ENCODE data around the gene DOK6. TPM values are rescaled to one million over a fixed set of nuclear protein-coding genes. Genes with fewer than 3 reads are reported as not detected.

Gene DOK6
- total RNA-seq, 2 experiments from 2014 or later = not detected

GRCh38 chr18:69585696-69586095, 185.0 kb downstream of the DOK6 start:
- H3K27me3 Mint-ChIP-seq = peaks cover 4% of the 10 kb centered on the region
- no peak overlapping the region for H3K27ac Mint-ChIP-seq
- H3K4me1 Mint-ChIP-seq = no peaks in the 10 kb centered on the region
- H3K4me3 Mint-ChIP-seq = no peak overlapping the region
- no peaks in the 10 kb centered on the region for H3K9me3 Mint-ChIP-seq
- no peak for ATAC-seq (ENCODE audit: low read depth)
- POLR2A ChIA-PET = no interaction called here
- H3K36me3 Mint-ChIP-seq = no peaks in the 10 kb centered on the region
- no peak for DNase-seq

- Mint-ChIP-seq H3K27ac (no peak overlapping the region), H3K36me3 (no peaks in the 10 kb centered on the region), H3K9me3 (no peaks in the 10 kb centered on the region), H3K4me3 (no peak overlapping the region), H3K27me3 (peaks cover 4% of the 10 kb centered on the region), H3K4me1 (no peaks in the 10 kb centered on the region)
- POLR2A ChIA-PET = no interaction called here
- DNase-seq = no peak
- no peak for ATAC-seq (ENCODE audit: low read depth)
Measured at GRCh38 chr18:69586537-69586936, 185.8 kb downstream of the DOK6 start.

- ATAC-seq (ENCODE audit: low read depth) = no peak
- Mint-ChIP-seq H3K36me3 (no peaks in the 10 kb centered on the region), H3K27ac (no peak overlapping the region), H3K4me3 (no peak overlapping the region), H3K4me1 (no peaks in the 10 kb centered on the region), H3K27me3 (peaks cover 4% of the 10 kb centered on the region), H3K9me3 (no peaks in the 10 kb centered on the region)
- POLR2A ChIA-PET = no interaction called here
- no peak for DNase-seq
Measured at GRCh38 chr18:69588301-69588700, 187.6 kb downstream of the DOK6 start.

- Mint-ChIP-seq H3K4me1 (no peaks in the 10 kb centered on the region), H3K36me3 (no peaks in the 10 kb centered on the region), H3K9me3 (no peaks in the 10 kb centered on the region), H3K27ac (no peak overlapping the region), H3K4me3 (no peak overlapping the region), H3K27me3 (peaks cover 6% of the 10 kb centered on the region)
- DNase-seq (no peak), ATAC-seq (ENCODE audit: low read depth) (no peak)
- POLR2A ChIA-PET = no interaction called here
Measured at GRCh38 chr18:69590150-69590549, 189.5 kb downstream of the DOK6 start.

- ATAC-seq (ENCODE audit: low read depth) = no peak
- no peak for DNase-seq
- no peaks in the 10 kb centered on the region for H3K4me1 Mint-ChIP-seq
- no peak overlapping the region for H3K4me3 Mint-ChIP-seq
- no peaks in the 10 kb centered on the region for H3K36me3 Mint-ChIP-seq
- H3K27ac Mint-ChIP-seq = no peak overlapping the region
- peaks cover 6% of the 10 kb centered on the region for H3K27me3 Mint-ChIP-seq
- H3K9me3 Mint-ChIP-seq = peaks cover 2% of the 10 kb centered on the region
- POLR2A ChIA-PET = no interaction called here
Measured at GRCh38 chr18:69596345-69596744, 195.7 kb downstream of the DOK6 start.

GRCh38 chr18:69597561-69597960, 196.9 kb downstream of the DOK6 start:
- Mint-ChIP-seq H3K9me3 (peaks cover 2% of the 10 kb centered on the region), H3K27me3 (peaks cover 6% of the 10 kb centered on the region), H3K4me3 (no peak overlapping the region), H3K36me3 (no peaks in the 10 kb centered on the region), H3K27ac (no peak overlapping the region), H3K4me1 (no peaks in the 10 kb centered on the region)
- ATAC-seq (ENCODE audit: low read depth) (no peak), DNase-seq (no peak)
- POLR2A ChIA-PET = no interaction called here

GRCh38 chr18:69599377-69599776, 198.7 kb downstream of the DOK6 start:
- peaks cover 6% of the 10 kb centered on the region for H3K27me3 Mint-ChIP-seq
- peaks cover 2% of the 10 kb centered on the region for H3K9me3 Mint-ChIP-seq
- no peaks in the 10 kb centered on the region for H3K36me3 Mint-ChIP-seq
- no peaks in the 10 kb centered on the region for H3K4me1 Mint-ChIP-seq
- no peak for DNase-seq
- H3K27ac Mint-ChIP-seq = no peak overlapping the region
- no peak overlapping the region for H3K4me3 Mint-ChIP-seq
- POLR2A ChIA-PET = no interaction called here
- ATAC-seq (ENCODE audit: low read depth) = no peak

- Mint-ChIP-seq H3K4me1 (no peaks in the 10 kb centered on the region), H3K27ac (no peak overlapping the region), H3K36me3 (no peaks in the 10 kb centered on the region), H3K4me3 (no peak overlapping the region), H3K27me3 (peaks cover under 1% of the 10 kb centered on the region), H3K9me3 (no peaks in the 10 kb centered on the region)
- POLR2A ChIA-PET = no interaction called here
- ATAC-seq (ENCODE audit: low read depth) (no peak), DNase-seq (no peak)
Measured at GRCh38 chr18:69612242-69612641, 211.6 kb downstream of the DOK6 start.

GRCh38 chr18:69616114-69616513, 215.4 kb downstream of the DOK6 start:
- no peaks in the 10 kb centered on the region for H3K4me1 Mint-ChIP-seq
- H3K27me3 Mint-ChIP-seq = peaks cover 4% of the 10 kb centered on the region
- no peak overlapping the region for H3K4me3 Mint-ChIP-seq
- no peaks in the 10 kb centered on the region for H3K36me3 Mint-ChIP-seq
- no peak for DNase-seq
- H3K9me3 Mint-ChIP-seq = no peaks in the 10 kb centered on the region
- ATAC-seq (ENCODE audit: low read depth) = no peak
- H3K27ac Mint-ChIP-seq = no peak overlapping the region
- POLR2A ChIA-PET = no interaction called here

GRCh38 chr18:69617408-69617807, 216.7 kb downstream of the DOK6 start:
- no peaks in the 10 kb centered on the region for H3K4me1 Mint-ChIP-seq
- no peak overlapping the region for H3K4me3 Mint-ChIP-seq
- no peaks in the 10 kb centered on the region for H3K9me3 Mint-ChIP-seq
- no peak overlapping the region for H3K27ac Mint-ChIP-seq
- H3K27me3 Mint-ChIP-seq = peaks cover 4% of the 10 kb centered on the region
- no peaks in the 10 kb centered on the region for H3K36me3 Mint-ChIP-seq
- POLR2A ChIA-PET = no interaction called here
- ATAC-seq (ENCODE audit: low read depth) = no peak
- DNase-seq = no peak

- H3K36me3 Mint-ChIP-seq = no peaks in the 10 kb centered on the region
- DNase-seq (no peak), ATAC-seq (ENCODE audit: low read depth) (no peak)
- H3K27me3 Mint-ChIP-seq = peaks cover 4% of the 10 kb centered on the region
- POLR2A ChIA-PET = no interaction called here
- H3K27ac Mint-ChIP-seq = no peak overlapping the region
- H3K4me3 Mint-ChIP-seq = no peak overlapping the region
- no peaks in the 10 kb centered on the region for H3K4me1 Mint-ChIP-seq
- no peaks in the 10 kb centered on the region for H3K9me3 Mint-ChIP-seq
Measured at GRCh38 chr18:69617888-69618287, 217.2 kb downstream of the DOK6 start.

GRCh38 chr18:69622184-69622583, 221.5 kb downstream of the DOK6 start:
- H3K9me3 Mint-ChIP-seq = no peaks in the 10 kb centered on the region
- H3K36me3 Mint-ChIP-seq = no peaks in the 10 kb centered on the region
- DNase-seq = no peak
- no peak overlapping the region for H3K27ac Mint-ChIP-seq
- peaks cover 3% of the 10 kb centered on the region for H3K27me3 Mint-ChIP-seq
- no peak overlapping the region for H3K4me3 Mint-ChIP-seq
- no peaks in the 10 kb centered on the region for H3K4me1 Mint-ChIP-seq
- POLR2A ChIA-PET = no interaction called here
- no peak for ATAC-seq (ENCODE audit: low read depth)

GRCh38 chr18:69622961-69623360, 222.3 kb downstream of the DOK6 start:
- no peak overlapping the region for H3K27ac Mint-ChIP-seq
- no peak for DNase-seq
- no peaks in the 10 kb centered on the region for H3K4me1 Mint-ChIP-seq
- H3K27me3 Mint-ChIP-seq = no peaks in the 10 kb centered on the region
- ATAC-seq (ENCODE audit: low read depth) = no peak
- H3K36me3 Mint-ChIP-seq = no peaks in the 10 kb centered on the region
- POLR2A ChIA-PET = no interaction called here
- no peak overlapping the region for H3K4me3 Mint-ChIP-seq
- no peaks in the 10 kb centered on the region for H3K9me3 Mint-ChIP-seq

- Mint-ChIP-seq H3K36me3 (no peaks in the 10 kb centered on the region), H3K4me1 (no peaks in the 10 kb centered on the region), H3K4me3 (no peak overlapping the region), H3K27ac (no peak overlapping the region), H3K27me3 (no peaks in the 10 kb centered on the region), H3K9me3 (no peaks in the 10 kb centered on the region)
- POLR2A ChIA-PET = no interaction called here
- no peak for DNase-seq
- ATAC-seq (ENCODE audit: low read depth) = no peak
Measured at GRCh38 chr18:69626171-69626570, 225.5 kb downstream of the DOK6 start.

GRCh38 chr18:69626643-69627242, 226.1 kb downstream of the DOK6 start:
- Mint-ChIP-seq H3K27ac (no peak overlapping the region), H3K4me3 (no peak overlapping the region), H3K27me3 (peaks cover 4% of the 10 kb centered on the region), H3K36me3 (no peaks in the 10 kb centered on the region), H3K4me1 (no peaks in the 10 kb centered on the region), H3K9me3 (no peaks in the 10 kb centered on the region)
- DNase-seq (no peak), ATAC-seq (ENCODE audit: low read depth) (no peak)
- POLR2A ChIA-PET = no interaction called here
